Neural progenitor cell (in vitro differentiated cells): ENCODE data around the gene DCANP1. TPM values are rescaled to one million over a fixed set of nuclear protein-coding genes. Genes with fewer than 3 reads are reported as not detected.

ENCODE experiments used
- DNase-seq: peaks from one replicate; pipeline ENCODE4 v3.0.0-alpha.2; 2016; ENCODE audit warnings: low spot score
- H2AFZ ChIP-seq: fragments of 200-600 bp; sonication (generic); replicated peaks from 2 replicates; pipeline ENCODE4 v1.6.1; 2016; ENCODE audit warnings: antibody characterized with exemption
- H3F3A ChIP-seq: fragments of 200-600 bp; sonication (generic); 2 replicates; pipeline ENCODE4 v1.6.1; 2016; ENCODE audit warnings: antibody characterized with exemption, low read depth
- H3K27ac ChIP-seq: fragments of 200-600 bp; sonication (generic); 2 replicates; pipeline ENCODE4 v1.5.1; 2016; ENCODE audit warnings: mild to moderate bottlenecking
- H3K27me3 ChIP-seq: fragments of 200-600 bp; sonication (generic); 2 replicates; pipeline ENCODE4 v1.6.1; 2016; ENCODE audit warnings: mild to moderate bottlenecking, moderate library complexity
- H3K36me3 ChIP-seq: fragments of 200-600 bp; sonication (generic); 2 replicates; pipeline ENCODE4 v1.5.1; 2016
- H3K4me1 ChIP-seq: fragments of 200-600 bp; sonication (generic); 2 replicates; pipeline ENCODE4 v1.6.1; 2016; ENCODE audit warnings: mixed run types
- H3K4me2 ChIP-seq: fragments of 200-600 bp; sonication (generic); 2 replicates; pipeline ENCODE4 v1.6.1; 2016
- H3K4me3 ChIP-seq: fragments of 200-600 bp; sonication (generic); 2 replicates; pipeline ENCODE4 v1.5.1; 2016
- H3K79me2 ChIP-seq: fragments of 200-600 bp; sonication (generic); 2 replicates; pipeline ENCODE4 v1.6.1; 2016; ENCODE audit warnings: low read depth
- H3K9ac ChIP-seq: fragments of 200-600 bp; sonication (generic); 2 replicates; pipeline ENCODE4 v1.6.1; 2016
- H3K9me3 ChIP-seq: fragments of 200-600 bp; sonication (generic); 2 replicates; pipeline ENCODE4 v1.5.1; 2016; ENCODE audit warnings: low read depth
- H4K20me1 ChIP-seq: fragments of 200-600 bp; sonication (generic); 2 replicates; pipeline ENCODE4 v1.6.1; 2016; ENCODE audit warnings: low read depth
- H3K27ac Mint-ChIP-seq: 3 replicates; pipeline ENCODE4 v1.8.0; 2021; ENCODE audit warnings: mixed read lengths
- H3K27me3 Mint-ChIP-seq: 2 replicates; pipeline ENCODE4 v1.8.0; 2022; ENCODE audit warnings: low read depth, mild to moderate bottlenecking, inconsistent platforms, moderate library complexity, mixed read lengths; ENCODE audit not compliant: insufficient read depth
- H3K36me3 Mint-ChIP-seq: 3 replicates; pipeline ENCODE4 v1.8.0; 2021; ENCODE audit warnings: mixed read lengths
- H3K4me1 Mint-ChIP-seq: 3 replicates; pipeline ENCODE4 v1.8.0; 2021; ENCODE audit warnings: mixed read lengths
- H3K4me3 Mint-ChIP-seq: 3 replicates; pipeline ENCODE4 v1.8.0; 2021; ENCODE audit warnings: mild to moderate bottlenecking, moderate library complexity, mixed read lengths
- H3K9me3 Mint-ChIP-seq: 3 replicates; pipeline ENCODE4 v1.8.0; 2020; ENCODE audit warnings: mixed read lengths
- EZH2 ChIP-seq: fragments of 200-600 bp; sonication (generic); IDR thresholded peaks from 2 replicates; pipeline ENCODE4 v1.6.1; 2017; ENCODE audit warnings: antibody characterized with exemption, mild to moderate bottlenecking, moderate library complexity
- EZH2phosphoT487 ChIP-seq: fragments of 200-600 bp; sonication (generic); IDR thresholded peaks from 2 replicates; pipeline ENCODE4 v1.6.1; 2017; ENCODE audit warnings: antibody characterized with exemption
- total RNA-seq: library from RNA; depleted of rRNA; stranded (reverse); fragments of >200 nt; gene quantifications from 2 replicates; pipeline ENCODE4 v1.2.3, GENCODE V29; 2015; ENCODE audit warnings: low replicate concordance
- TF ChIP-seq, protein P1 (sequence below): fragments of 200-600 bp; sonication (generic); IDR thresholded peaks from 2 replicates; pipeline ENCODE4 v1.5.1; 2017; ENCODE audit warnings: antibody characterized with exemption, mild to moderate bottlenecking

Gene DCANP1
- total RNA-seq, 1 donor from 2014 or later = not detected

DNA sequence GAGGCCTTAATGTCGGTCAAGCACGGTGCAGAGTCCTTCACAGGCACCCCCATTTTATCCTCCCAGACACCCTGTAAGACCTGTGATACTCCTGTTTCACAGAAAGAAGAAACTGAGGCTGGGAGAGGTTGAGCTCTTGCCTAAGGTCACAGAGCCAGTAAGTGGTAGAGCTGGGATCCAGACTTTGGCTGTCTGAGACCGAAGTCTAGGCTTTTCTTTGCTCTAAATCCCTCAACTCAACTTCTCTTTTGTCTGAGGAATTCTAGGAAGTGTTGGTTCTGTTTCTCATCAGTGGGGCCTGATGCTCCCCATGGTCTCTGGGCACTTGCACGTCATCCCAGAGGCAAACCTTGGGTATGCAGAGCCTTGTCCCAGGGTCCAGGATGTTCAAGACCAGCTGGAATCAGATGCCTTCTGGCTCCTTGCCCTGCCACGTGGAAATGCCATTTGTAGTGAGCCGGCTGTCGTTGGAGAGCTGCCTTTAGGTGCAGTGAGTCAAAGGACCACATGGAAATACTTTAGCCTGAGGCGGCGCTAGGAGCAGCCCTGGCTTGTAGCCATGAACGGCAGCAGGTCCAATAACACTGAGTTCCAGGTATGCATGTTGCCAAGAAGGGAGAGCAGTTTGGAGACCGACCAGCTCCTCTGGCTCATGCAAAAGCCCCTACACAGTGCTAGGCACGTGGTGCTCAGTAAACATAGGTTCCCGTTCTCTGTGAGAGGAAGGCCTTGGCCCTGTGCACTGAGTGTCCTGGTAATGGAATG, 9.2 kb downstream of the DCANP1 start:
- TF ChIP-seq EZH2 = no peak
- TF ChIP-seq, protein P1, sequence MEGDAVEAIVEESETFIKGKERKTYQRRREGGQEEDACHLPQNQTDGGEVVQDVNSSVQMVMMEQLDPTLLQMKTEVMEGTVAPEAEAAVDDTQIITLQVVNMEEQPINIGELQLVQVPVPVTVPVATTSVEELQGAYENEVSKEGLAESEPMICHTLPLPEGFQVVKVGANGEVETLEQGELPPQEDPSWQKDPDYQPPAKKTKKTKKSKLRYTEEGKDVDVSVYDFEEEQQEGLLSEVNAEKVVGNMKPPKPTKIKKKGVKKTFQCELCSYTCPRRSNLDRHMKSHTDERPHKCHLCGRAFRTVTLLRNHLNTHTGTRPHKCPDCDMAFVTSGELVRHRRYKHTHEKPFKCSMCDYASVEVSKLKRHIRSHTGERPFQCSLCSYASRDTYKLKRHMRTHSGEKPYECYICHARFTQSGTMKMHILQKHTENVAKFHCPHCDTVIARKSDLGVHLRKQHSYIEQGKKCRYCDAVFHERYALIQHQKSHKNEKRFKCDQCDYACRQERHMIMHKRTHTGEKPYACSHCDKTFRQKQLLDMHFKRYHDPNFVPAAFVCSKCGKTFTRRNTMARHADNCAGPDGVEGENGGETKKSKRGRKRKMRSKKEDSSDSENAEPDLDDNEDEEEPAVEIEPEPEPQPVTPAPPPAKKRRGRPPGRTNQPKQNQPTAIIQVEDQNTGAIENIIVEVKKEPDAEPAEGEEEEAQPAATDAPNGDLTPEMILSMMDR = no peak
- no peak for TF ChIP-seq EZH2phosphoT487
- peaks cover 9% of the 10 kb centered on the region for H3K4me1 ChIP-seq
- H3K27me3 ChIP-seq = no peaks in the 10 kb centered on the region
- peaks cover 45% of the 10 kb centered on the region for H3K4me1 Mint-ChIP-seq
- no peaks in the 10 kb centered on the region for H3K79me2 ChIP-seq
- no peak overlapping the region for H3K9ac ChIP-seq
- H3K9me3 ChIP-seq = no peaks in the 10 kb centered on the region
- H3K27me3 Mint-ChIP-seq = peaks cover 4% of the 10 kb centered on the region
- no peaks in the 10 kb centered on the region for H3K36me3 ChIP-seq
- no peak overlapping the region for H3K4me2 ChIP-seq
- no peak overlapping the region for H3K27ac Mint-ChIP-seq
- H3K36me3 Mint-ChIP-seq = no peaks in the 10 kb centered on the region
- H3K4me3 Mint-ChIP-seq = no peak overlapping the region
- no peaks in the 10 kb centered on the region for H4K20me1 ChIP-seq
- no peaks in the 10 kb centered on the region for H3K9me3 Mint-ChIP-seq
- no peak overlapping the region for H2AFZ ChIP-seq
- no peak overlapping the region for H3K4me3 ChIP-seq
- DNase-seq = no peak
- no peaks in the 10 kb centered on the region for H3F3A ChIP-seq
- H3K27ac ChIP-seq = no peak overlapping the region

DNA sequence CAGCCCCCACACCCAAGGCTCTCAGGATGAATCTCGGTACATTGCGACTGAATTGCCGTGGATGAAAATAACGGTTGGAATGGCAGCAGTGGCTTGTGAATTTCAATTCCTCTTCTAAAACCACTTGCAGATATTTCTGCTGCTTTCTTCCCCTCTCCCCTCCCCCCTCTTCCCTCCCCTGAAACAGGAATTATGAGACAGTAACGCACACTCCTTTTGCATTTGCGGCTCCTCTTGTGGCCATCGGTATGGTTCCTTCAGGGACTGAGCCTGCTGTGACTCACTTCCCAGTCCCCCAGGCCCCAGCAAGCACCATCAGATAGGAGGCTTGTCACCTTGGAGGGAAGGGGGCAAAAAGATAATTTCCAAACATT, 9.7 kb downstream of the DCANP1 start:
- Mint-ChIP-seq H3K36me3 (no peaks in the 10 kb centered on the region), H3K27me3 (peaks cover 4% of the 10 kb centered on the region), H3K4me1 (peaks cover 39% of the 10 kb centered on the region), H3K27ac (no peak overlapping the region), H3K9me3 (no peaks in the 10 kb centered on the region), H3K4me3 (no peak overlapping the region)
- H3K4me2 ChIP-seq = no peak overlapping the region
- no peaks in the 10 kb centered on the region for H3K79me2 ChIP-seq
- TF ChIP-seq EZH2phosphoT487 (no peak), EZH2 (no peak)
- TF ChIP-seq, protein P1 = no peak
- no peaks in the 10 kb centered on the region for H3K36me3 ChIP-seq
- no peak for DNase-seq
- no peak overlapping the region for H2AFZ ChIP-seq
- no peaks in the 10 kb centered on the region for H3K9me3 ChIP-seq
- H3K9ac ChIP-seq = no peak overlapping the region
- no peaks in the 10 kb centered on the region for H3F3A ChIP-seq
- H3K4me3 ChIP-seq = no peak overlapping the region
- no peaks in the 10 kb centered on the region for H4K20me1 ChIP-seq
- peaks cover 4% of the 10 kb centered on the region for H3K4me1 ChIP-seq
- no peaks in the 10 kb centered on the region for H3K27me3 ChIP-seq
- no peak overlapping the region for H3K27ac ChIP-seq

DNA sequence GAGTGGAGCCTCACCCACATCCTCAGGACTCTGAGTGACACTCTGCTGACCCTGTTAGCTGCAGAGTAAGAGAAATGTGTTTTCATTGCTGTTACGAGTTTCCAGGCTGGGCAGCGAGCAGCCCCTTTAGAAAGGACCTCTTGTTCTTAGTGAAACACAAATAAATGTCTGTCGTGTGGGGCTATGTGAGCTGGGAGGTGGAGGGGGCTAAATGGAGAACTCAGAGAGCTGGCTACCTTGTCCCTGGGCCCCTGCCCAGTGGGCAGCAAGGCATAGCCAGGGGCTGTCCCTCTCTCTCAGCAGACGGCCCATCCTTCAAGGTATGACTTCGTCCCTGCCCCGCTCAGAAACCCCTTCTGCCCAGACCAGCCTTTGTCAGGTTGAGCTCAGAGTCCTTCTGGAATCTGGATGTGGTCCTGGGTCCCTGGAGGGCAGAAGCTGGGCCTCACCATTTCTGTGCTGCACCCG, 10.2 kb downstream of the DCANP1 start:
- Histone ChIP-seq H3K9ac (no peak overlapping the region), H4K20me1 (no peaks in the 10 kb centered on the region), H2AFZ (no peak overlapping the region), H3K4me3 (no peak overlapping the region), H3K4me2 (no peak overlapping the region), H3K79me2 (no peaks in the 10 kb centered on the region), H3F3A (no peaks in the 10 kb centered on the region), H3K36me3 (no peaks in the 10 kb centered on the region), H3K9me3 (no peaks in the 10 kb centered on the region), H3K4me1 (peaks cover 4% of the 10 kb centered on the region), H3K27ac (no peak overlapping the region), H3K27me3 (no peaks in the 10 kb centered on the region)
- Mint-ChIP-seq H3K36me3 (no peaks in the 10 kb centered on the region), H3K4me1 (peaks cover 35% of the 10 kb centered on the region), H3K27me3 (peaks cover 4% of the 10 kb centered on the region), H3K27ac (no peak overlapping the region), H3K4me3 (no peak overlapping the region), H3K9me3 (no peaks in the 10 kb centered on the region)
- no peak for TF ChIP-seq EZH2phosphoT487
- TF ChIP-seq, protein P1 = no peak
- TF ChIP-seq EZH2 = no peak
- no peak for DNase-seq
